Cardiac septum (tissue), 1 donor: ENCODE results near the gene KIAA0319L. TPM values are rescaled to one million over a fixed set of nuclear protein-coding genes. Genes with fewer than 3 reads are reported as not detected.
"Not testable (repeated sequence)": the region's sequence is repeated elsewhere in the genome, so short reads cannot be mapped to it uniquely, and the experiment has no call there.

Experiments
- DNase-seq: peaks from one replicate; pipeline ENCODE4 v3.0.0-alpha.2; 2020; ENCODE audit warnings: low spot score
- intact Hi-C: fragments of 100-400 bp; cut with DNase I; formaldehyde crosslinking; loops from one replicate; pipeline ENCODE4 v1.14.0; 2022
- total RNA-seq: library from RNA; stranded (reverse); fragmentation: NEBNext Ultra II Directional; extraction: Animal tissue kit (Norgen Biotek cat#: 25700); gene quantifications from one replicate; pipeline ENCODE4 v1.2.1, GENCODE V29; 2021
- donor health status: DM: no; HTN: no; CAD: no.

KIAA0319L gene
- total RNA-seq, 1 donor from 2014 or later, result 84.0 TPM

- intact Hi-C loops, result loop anchor here (2.0 kb wide), 1 partner anchor 29 kb away; no protein-coding TSS in a partner anchor
Observed at GRCh38 chr1:35507947-35508346, 49.3 kb downstream of the KIAA0319L start.

GRCh38 chr1:35506960-35507912 is 50.0 kb downstream of the KIAA0319L start:
- DNase-seq, result no peak
- intact Hi-C loops, result no loop called here

More at GRCh38 chr1:35507947-35508346, 49.3 kb downstream of the KIAA0319L start:
- no peak for DNase-seq

- DNase-seq, result no peak
- intact Hi-C loops, result no loop called here
Observed at GRCh38 chr1:35505911-35506798, 51.0 kb downstream of the KIAA0319L start.

- intact Hi-C loops, result no loop called here
- no peak for DNase-seq
Observed at GRCh38 chr1:35502242-35502641, 55.0 kb downstream of the KIAA0319L start.

GRCh38 chr1:35500439-35500838 is 56.8 kb downstream of the KIAA0319L start:
- DNase-seq, result no peak
- intact Hi-C loops, result no loop called here

GRCh38 chr1:35499652-35500176 is 57.5 kb downstream of the KIAA0319L start:
- DNase-seq, result no peak

GRCh38 chr1:35499231-35499630 is 58.0 kb downstream of the KIAA0319L start:
- DNase-seq, result no peak
- intact Hi-C loops, result no loop called here

More at GRCh38 chr1:35499652-35500176, 57.5 kb downstream of the KIAA0319L start:
- intact Hi-C loops, result no loop called here

- intact Hi-C loops, result no loop called here
- DNase-seq, result no peak
Observed at GRCh38 chr1:35497571-35497970, 59.6 kb downstream of the KIAA0319L start.

GRCh38 chr1:35490250-35490649 is 67.0 kb downstream of the KIAA0319L start:
- DNase-seq, result no peak
- intact Hi-C loops, result no loop called here

GRCh38 chr1:35488336-35488735 is 68.9 kb downstream of the KIAA0319L start:
- no peak for DNase-seq
- intact Hi-C loops, result no loop called here

GRCh38 chr1:35486858-35487408 is 70.3 kb downstream of the KIAA0319L start:
- no peak for DNase-seq
- intact Hi-C loops, result no loop called here

- no peak for DNase-seq
- intact Hi-C loops, result no loop called here
Observed at GRCh38 chr1:35481229-35481628, 76.0 kb downstream of the KIAA0319L start.

- intact Hi-C loops, result no loop called here
- no peak for DNase-seq
Observed at GRCh38 chr1:35477870-35478269, 79.3 kb downstream of the KIAA0319L start.

GRCh38 chr1:35475856-35476674 is 81.1 kb downstream of the KIAA0319L start:
- intact Hi-C loops, result no loop called here
- DNase-seq, result no peak

- intact Hi-C loops, result no loop called here
- DNase-seq, result no peak
Observed at GRCh38 chr1:35475356-35475755, 81.8 kb downstream of the KIAA0319L start.

GRCh38 chr1:35473216-35473615 is 84.0 kb downstream of the KIAA0319L start:
- intact Hi-C loops, DNase-seq: not testable (repeated sequence)

- DNase-seq, result no peak
- intact Hi-C loops, result no loop called here
Observed at GRCh38 chr1:35470977-35471613, 86.1 kb downstream of the KIAA0319L start.

- no peak for DNase-seq
- intact Hi-C loops, result no loop called here
Observed at GRCh38 chr1:35466120-35466519, 91.1 kb downstream of the KIAA0319L start.
